ENCODE results near the gene WNT7B.

Gene WNT7B

GRCh38 chr22:45915151-45915550 lies 61.8 kb downstream of the WNT7B start:
- no peak for TF ChIP-seq CTCF (IDR thresholded peaks at IDR 0.05; ENCODE audit: insufficient read depth, missing control alignments)

GRCh38 chr22:45914309-45914708 lies 62.7 kb downstream of the WNT7B start:
- TF ChIP-seq CTCF (IDR thresholded peaks at IDR 0.05; ENCODE audit: insufficient read depth, missing control alignments), result no peak
- FAIRE-seq (no peak), DNase-seq (ENCODE audit: insufficient read length, low spot score) (no peak)

More at GRCh38 chr22:45915151-45915550, 61.8 kb downstream of the WNT7B start:
- DNase-seq (ENCODE audit: insufficient read length, low spot score) (no peak), FAIRE-seq (no peak)

GRCh38 chr22:45912910-45913309 lies 64.1 kb downstream of the WNT7B start:
- DNase-seq (ENCODE audit: insufficient read length, low spot score), result no peak
- FAIRE-seq, result no peak
- no peak for TF ChIP-seq CTCF (IDR thresholded peaks at IDR 0.05; ENCODE audit: insufficient read depth, missing control alignments)

- no peak for TF ChIP-seq CTCF (IDR thresholded peaks at IDR 0.05; ENCODE audit: insufficient read depth, missing control alignments)
- FAIRE-seq, result no peak
- no peak for DNase-seq (ENCODE audit: insufficient read length, low spot score)
Measured at GRCh38 chr22:45911601-45912271, 65.2 kb downstream of the WNT7B start.

- no peak for FAIRE-seq
- TF ChIP-seq CTCF (IDR thresholded peaks at IDR 0.05; ENCODE audit: insufficient read depth, missing control alignments), result no peak
- peak; percentile 59 for DNase-seq (ENCODE audit: insufficient read length, low spot score)
Measured at GRCh38 chr22:45910928-45911467, 66.0 kb downstream of the WNT7B start.

GRCh38 chr22:45908961-45909360 lies 68.0 kb downstream of the WNT7B start:
- TF ChIP-seq CTCF (IDR thresholded peaks at IDR 0.05; ENCODE audit: insufficient read depth, missing control alignments), result no peak
- FAIRE-seq (no peak), DNase-seq (ENCODE audit: insufficient read length, low spot score) (no peak)

GRCh38 chr22:45907996-45908395 lies 69.0 kb downstream of the WNT7B start:
- DNase-seq (ENCODE audit: insufficient read length, low spot score) (no peak), FAIRE-seq (no peak)
- TF ChIP-seq CTCF (IDR thresholded peaks at IDR 0.05; ENCODE audit: insufficient read depth, missing control alignments), result no peak
